Activated CD4-positive, CD25-positive, alpha-beta regulatory T cell treated with anti-CD3 and anti-CD28 coated beads, Interleukin-2, amount 50 U/mL, for 16 hours (primary cell): Measurements from ENCODE around the gene MRPS12.

ENCODE experiments used
- DNase-seq: peaks from one replicate; pipeline ENCODE4 v3.0.0-alpha.2; 2020; ENCODE audit warnings: low read depth, low spot score

Gene MRPS12

DNA sequence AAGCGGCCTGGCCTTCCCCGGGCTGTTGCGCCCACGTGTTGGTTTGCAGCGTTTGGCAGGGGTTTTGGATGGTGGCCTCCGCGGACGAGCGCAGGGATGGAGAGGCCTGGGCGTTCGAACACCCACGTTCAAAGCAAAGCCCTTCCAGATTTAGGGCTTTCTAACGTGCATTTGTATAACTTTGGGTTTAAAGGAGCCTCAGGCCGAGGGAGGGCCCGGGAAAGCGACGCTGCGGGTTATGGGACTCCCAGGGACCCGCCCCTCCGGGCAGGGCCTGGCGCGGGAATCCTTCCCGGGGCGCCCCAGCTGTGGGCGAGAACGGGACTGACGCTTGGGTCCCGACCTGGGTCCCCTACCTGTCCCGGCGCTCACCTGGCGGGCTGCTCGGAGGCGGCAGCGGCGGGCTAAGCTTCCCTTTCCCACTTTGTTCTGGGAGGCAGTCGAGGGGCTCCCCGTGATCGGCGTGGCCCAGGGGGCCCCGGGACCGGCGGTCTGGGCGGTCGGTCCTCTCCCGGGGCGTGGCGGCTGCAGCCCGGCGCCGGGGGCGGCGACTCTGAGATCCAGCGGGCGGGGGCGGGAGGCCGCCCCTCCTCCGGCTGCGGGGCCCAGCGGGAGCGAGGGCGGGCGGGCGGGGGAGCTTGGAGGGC lies 44.6 kb downstream of the MRPS12 start, which contains the start of gene FBXO17:
TSS of gene FBXO17 (minus strand) at position 529 of the 647 bp plus-strand sequence. CDS start 25,423 bp downstream, outside the sequence.
- no peak for DNase-seq

GRCh38 chr19:38975861-38976271 lies 45.1 kb downstream of the MRPS12 start:
- DNase-seq = no peak

- DNase-seq = no peak
Observed at GRCh38 chr19:38977445-38978325, 46.9 kb downstream of the MRPS12 start.

DNA sequence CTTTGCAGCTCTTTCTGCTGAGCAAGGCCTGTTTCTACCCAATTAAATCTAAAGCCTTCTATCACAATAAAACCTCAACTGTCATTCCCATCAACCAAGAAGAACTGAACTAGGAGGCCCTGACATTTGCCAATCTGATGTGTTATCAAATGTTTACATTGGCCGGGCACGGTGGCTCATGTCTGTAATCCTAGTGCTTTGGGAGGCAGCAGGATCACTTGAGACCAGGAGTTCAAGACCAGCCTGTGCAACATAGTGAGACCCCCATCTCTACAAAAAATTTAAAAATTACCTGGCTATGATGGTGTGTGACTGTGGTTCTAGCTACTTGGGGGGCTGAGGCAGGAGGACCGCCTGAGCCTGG lies 47.6 kb downstream of the MRPS12 start:
- no peak for DNase-seq

- DNase-seq = no peak
Observed at GRCh38 chr19:38979812-38980211, 49.1 kb downstream of the MRPS12 start.

GRCh38 chr19:38980583-38981374 lies 50.0 kb downstream of the MRPS12 start:
- DNase-seq = no peak
